GM12878 (cell line): ENCODE measurements around the gene ADAM15. TPM values are rescaled to one million over a fixed set of nuclear protein-coding genes. Genes with fewer than 3 reads are reported as not detected.

Experiments used
- ATAC-seq: fragments of 200-7000 bp; cut with Tn5 transposase; 3 replicates; pipeline ENCODE4 v1.9.1; 2020; ENCODE audit warnings: mild to moderate bottlenecking, moderate library complexity
- BruUV-seq: library from RNA; stranded (reverse); fragments of 400-500 nt; replicated peaks from 2 replicates; lab custom pipeline; 2021; lab: Mats Ljungman, UMichigan
- CTCF ChIA-PET: fragments of 300-600 bp; sonication (Branson Sonifier 250); formaldehyde crosslinking; extraction: SDS; loops from one replicate; lab custom pipeline; 2021; ENCODE audit warnings: inconsistent platforms; lab: Yijun Ruan, JAX
- POLR2A ChIA-PET: fragments of 350-600 bp; formaldehyde crosslinking; extraction: SDS; loops from one replicate; lab custom pipeline; 2021; ENCODE audit warnings: inconsistent platforms; lab: Charles Lee
- RAD21 ChIA-PET: fragments of 300-600 bp; sonication (Branson Sonifier 250); formaldehyde crosslinking; loops from one replicate; lab custom pipeline; 2023; ENCODE audit warnings: antibody characterized with exemption; ENCODE audit not compliant: unreplicated experiment; lab: Charles Lee
- SMC1A ChIA-PET: fragments of 300-600 bp; sonication (Branson Sonifier 250); formaldehyde crosslinking; loops from one replicate; lab custom pipeline; 2023; ENCODE audit not compliant: unreplicated experiment, uncharacterized antibody; lab: Charles Lee
- DNase-seq: peaks from one replicate; pipeline ENCODE4 v3.0.0-alpha.2; 2011; ENCODE audit warnings: low read depth, low spot score
- FAIRE-seq: peaks from 3 replicates; lab custom pipeline; 2011; peaks lifted over from hg19 to GRCh38; lab: Jason Lieb, UNC
- H2AFZ ChIP-seq: 2 replicates; pipeline ENCODE4 v1.6.0; 2011; ENCODE audit warnings: low read depth, low read length, control low read depth; ENCODE audit not compliant: control insufficient read depth
- H3K27ac ChIP-seq: 2 replicates; pipeline ENCODE4 v1.5.1; 2011; ENCODE audit warnings: control low read depth; ENCODE audit not compliant: control insufficient read depth, insufficient read depth
- H3K27me3 ChIP-seq, 2 experiments: replicated peaks in 1 of 2; 2 replicates each; pipeline versions ENCODE4 v1.6.0 to v1.6.1; 2011; ENCODE audit warnings: low read length in 1 of 2; ENCODE audit not compliant: control insufficient read depth in 2 of 2, insufficient read depth in 2 of 2
- H3K36me3 ChIP-seq, 2 experiments: 2 replicates each; pipeline ENCODE4 v1.5.1; 2011; ENCODE audit warnings: low read length in 1 of 2; ENCODE audit not compliant: control insufficient read depth in 2 of 2, insufficient read depth in 2 of 2
- H3K4me1 ChIP-seq: 2 replicates; pipeline ENCODE4 v1.6.1; 2011; ENCODE audit warnings: mild to moderate bottlenecking, low read length, moderate library complexity, mixed read lengths; ENCODE audit not compliant: control insufficient read depth, insufficient read depth
- H3K4me2 ChIP-seq: 2 replicates; pipeline ENCODE4 v1.6.0; 2011; ENCODE audit warnings: control low read depth; ENCODE audit not compliant: control insufficient read depth, insufficient read depth
- H3K4me3 ChIP-seq: fragments of 200-600 bp; sonication (generic); 2 replicates; pipeline ENCODE4 v1.5.1; 2016
- H3K79me2 ChIP-seq: 2 replicates; pipeline ENCODE4 v1.6.0; 2011; ENCODE audit warnings: low read length; ENCODE audit not compliant: control insufficient read depth, insufficient read depth
- H3K9ac ChIP-seq: 2 replicates; pipeline ENCODE4 v1.8.0; 2011; ENCODE audit warnings: low read length, control low read depth, mixed read lengths; ENCODE audit not compliant: control insufficient read depth, insufficient read depth
- H3K9me3 ChIP-seq: replicated peaks from 3 replicates; pipeline ENCODE4 v1.5.1; 2011; ENCODE audit warnings: mild to moderate bottlenecking, low read length; ENCODE audit not compliant: control insufficient read depth, insufficient read depth
- H4K20me1 ChIP-seq: 2 replicates; pipeline ENCODE4 v1.6.0; 2011; ENCODE audit not compliant: control insufficient read depth, insufficient read depth
- IRF4 ChIP-seq: IDR thresholded peaks from 2 replicates; pipeline ENCODE4 v1.6.1; 2011; ENCODE audit warnings: low read depth, low read length
- MYC ChIP-seq: IDR thresholded peaks from 2 replicates; pipeline ENCODE4 v1.6.1; 2011; ENCODE audit warnings: mild to moderate bottlenecking, low read length, moderate library complexity, inconsistent platforms; ENCODE audit not compliant: insufficient read depth, insufficient replicate concordance, insufficient read length, severe bottlenecking
- NKRF ChIP-seq: fragments of 450-650 bp; conservative IDR thresholded peaks from 2 replicates; pipeline ENCODE4 v1.6.1; 2017; ENCODE audit warnings: mild to moderate bottlenecking, moderate library complexity
- POU2F2 ChIP-seq: IDR thresholded peaks from 3 replicates; pipeline ENCODE4 v1.6.1; 2011; ENCODE audit warnings: low read depth, mild to moderate bottlenecking, low read length, borderline replicate concordance
- RB1 ChIP-seq: fragments of 450-650 bp; formaldehyde crosslinking; IDR thresholded peaks from 2 replicates; pipeline ENCODE4 v1.6.1; 2017; ENCODE audit warnings: mild to moderate bottlenecking, borderline replicate concordance
- RCOR1 ChIP-seq: conservative IDR thresholded peaks from 2 replicates; pipeline ENCODE4 v1.6.1; 2012; ENCODE audit warnings: low read depth, low read length, improper control_type of control experiment
- ZNF274 ChIP-seq: IDR thresholded peaks from one replicate; pipeline ENCODE4 v1.8.0; 2011; ENCODE audit not compliant: insufficient read length, insufficient read depth
- WGBS: methylation state at CpG from one replicate; pipeline ENCODE4 v1.1.6; 2016; ENCODE audit warnings: low lambda C conversion rate; ENCODE audit not compliant: insufficient replicate concordance, insufficient coverage; ENCODE audit errors: missing lambda C conversion rate; 5-methylcytosine and 5-hydroxymethylcytosine counted together
- in situ Hi-C: fragments of 300-500 bp; cut with MboI; formaldehyde crosslinking; loops from 9 replicates; pipeline ENCODE4 v1.14.3; 2018; ENCODE audit warnings: mixed read lengths
- intact Hi-C: fragments of 100-400 bp; cut with micrococcal nuclease; formaldehyde crosslinking; loops from one replicate; pipeline ENCODE4 v1.14.2; 2022; ENCODE audit not compliant: unreplicated experiment
- polyA plus RNA-seq, 11 experiments: library from polyadenylated mRNA; depleted of rRNA in 4 of 11; unstranded in 6 of 11; stranded (reverse) in 5 of 11; fragments of >200 nt; fragmentation: Nextera tagmentation in 4 of 11; fragmentation: Illumina TruSeq in 1 of 11; extraction: Ambion mirVana in 4 of 11; extraction: Trizol in 1 of 11; gene quantifications; 1 replicate in 1 of 11; 2 replicates in 10 of 11; pipeline versions ENCODE4 v1.2.1 to v1.2.3, GENCODE V29; 2011 to 2016; ENCODE audit warnings: inconsistent platforms in 2 of 11, missing spikeins in 2 of 11, low read depth in 1 of 11
- total RNA-seq, 4 experiments: library from RNA; depleted of rRNA in 3 of 4; stranded (reverse); fragments of >200 nt in 3 of 4; fragmentation: Illumina TruSeq in 1 of 4; extraction: Trizol in 1 of 4; gene quantifications; 2 replicates each; pipeline versions ENCODE4 v1.2.1 to v1.2.3, GENCODE V29; 2013 to 2021

The ADAM15 gene
- total and polyA plus RNA-seq, 10 of the 15 experiments (the other 5 are each of a cell fraction or from before 2014, with no cell fraction given), result 0.29 to 38.8 (median 14.7) TPM

- Histone ChIP-seq H3K36me3 (no peaks in the 10 kb centered on the region; a peak in 1 of 4 replicates), H3K79me2 (no peaks in the 10 kb centered on the region), H3K4me3 (no peak overlapping the region), H3K4me1 (peaks cover 10% of the 10 kb centered on the region), H3K27ac (no peak overlapping the region), H4K20me1 (no peaks in the 10 kb centered on the region), H2AFZ (no peak overlapping the region), H3K9me3 (no peaks in the 10 kb centered on the region), H3K9ac (no peak overlapping the region), H3K27me3 (no peaks in the 10 kb centered on the region), H3K4me2 (no peak overlapping the region)
- in situ Hi-C loops (no loop called here), intact Hi-C loops (no loop called here)
- ChIA-PET POLR2A (interaction anchor here (0.5 kb wide), 1 partner anchor 786 kb away, joined by 4 read pairs; no protein-coding TSS in a partner anchor), RAD21 (no interaction called here), SMC1A (interaction anchor here (1.0 to 1.3 kb wide), 2 partner anchors 8 to 29 kb away, joined by 3 to 4 read pairs; no protein-coding TSS in a partner anchor), CTCF (interaction anchor here (0.6 to 3.6 kb wide), 5 partner anchors 11 to 22 kb away, joined by 3 to 23 read pairs (median 6); no protein-coding TSS in a partner anchor)
- 61% methylated on average over 7 of the region's 7 CpGs for WGBS
- FAIRE-seq (no peak), ATAC-seq (no peak), DNase-seq (no peak)
- no TSS peak for BruUV-seq
- no peak for TF ChIP-seq NKRF
- no peak for TF ChIP-seq ZNF274
- TF ChIP-seq POU2F2, result no peak
- no peak for TF ChIP-seq RCOR1
- no peak for TF ChIP-seq MYC
- no peak for TF ChIP-seq IRF4
- no peak for TF ChIP-seq RB1
Observed at GRCh38 chr1:155072531-155073289, 21.6 kb downstream of the ADAM15 start.
